Measurements from ENCODE around the gene ME1.

Gene ME1

DNA sequence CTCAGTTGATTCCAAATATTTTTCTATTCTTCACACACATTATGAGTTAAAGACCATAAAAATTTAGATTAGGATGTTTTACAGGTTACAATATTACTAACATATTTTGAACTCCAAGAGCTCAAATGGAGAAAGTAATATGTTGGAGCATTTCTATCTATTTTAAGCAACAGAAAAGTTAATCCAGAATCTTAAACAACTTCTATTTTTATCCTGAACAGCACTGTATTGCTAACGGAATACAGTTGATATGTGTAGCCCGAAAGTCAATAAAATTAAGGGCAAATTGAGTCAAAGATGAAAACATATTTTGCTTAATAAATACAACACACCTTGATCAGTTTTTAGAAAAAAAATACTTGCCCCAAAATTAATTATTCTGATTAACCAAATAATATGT lies 97.4 kb downstream of the ME1 start:
- Histone ChIP-seq H3K36me3 (ENCODE audit: insufficient read depth, low read length) (no peaks in the 10 kb centered on the region), H3K4me3 (ENCODE audit: low read length, poor library complexity, severe bottlenecking) (no peak overlapping the region)

DNA sequence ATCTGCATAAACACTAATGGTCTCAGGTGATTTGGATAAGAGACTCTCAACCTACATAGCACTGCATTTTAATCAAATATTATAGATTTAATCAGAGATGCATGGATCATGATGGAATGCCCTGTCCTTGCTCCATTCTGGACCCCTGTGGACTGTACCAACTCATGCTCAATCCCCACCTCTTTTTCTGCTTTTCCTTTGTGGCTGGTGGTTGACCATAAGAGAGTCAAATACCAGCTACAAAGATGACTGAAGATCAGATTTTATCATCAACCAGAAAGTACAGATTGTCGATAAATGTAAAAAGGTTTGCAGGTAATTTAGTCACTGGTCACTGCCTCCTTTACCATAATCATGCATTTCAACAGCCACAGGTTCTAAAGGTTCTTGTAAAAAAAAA lies 116.2 kb downstream of the ME1 start:
- no peak overlapping the region for H3K4me3 ChIP-seq (ENCODE audit: low read length, poor library complexity, severe bottlenecking)
- H3K4me1 ChIP-seq (ENCODE audit: insufficient read depth, low read length, poor library complexity, severe bottlenecking), result no peaks in the 10 kb centered on the region
- H4K20me1 ChIP-seq (ENCODE audit: insufficient read depth, low read length, poor library complexity, severe bottlenecking), result no peaks in the 10 kb centered on the region
- H3F3A ChIP-seq (ENCODE audit: low read depth), result no peaks in the 10 kb centered on the region
- no peak for TF ChIP-seq EZH2phosphoT487 (IDR thresholded peaks at IDR 0.05; ENCODE audit: borderline replicate concordance)
- TF ChIP-seq, protein P1, sequence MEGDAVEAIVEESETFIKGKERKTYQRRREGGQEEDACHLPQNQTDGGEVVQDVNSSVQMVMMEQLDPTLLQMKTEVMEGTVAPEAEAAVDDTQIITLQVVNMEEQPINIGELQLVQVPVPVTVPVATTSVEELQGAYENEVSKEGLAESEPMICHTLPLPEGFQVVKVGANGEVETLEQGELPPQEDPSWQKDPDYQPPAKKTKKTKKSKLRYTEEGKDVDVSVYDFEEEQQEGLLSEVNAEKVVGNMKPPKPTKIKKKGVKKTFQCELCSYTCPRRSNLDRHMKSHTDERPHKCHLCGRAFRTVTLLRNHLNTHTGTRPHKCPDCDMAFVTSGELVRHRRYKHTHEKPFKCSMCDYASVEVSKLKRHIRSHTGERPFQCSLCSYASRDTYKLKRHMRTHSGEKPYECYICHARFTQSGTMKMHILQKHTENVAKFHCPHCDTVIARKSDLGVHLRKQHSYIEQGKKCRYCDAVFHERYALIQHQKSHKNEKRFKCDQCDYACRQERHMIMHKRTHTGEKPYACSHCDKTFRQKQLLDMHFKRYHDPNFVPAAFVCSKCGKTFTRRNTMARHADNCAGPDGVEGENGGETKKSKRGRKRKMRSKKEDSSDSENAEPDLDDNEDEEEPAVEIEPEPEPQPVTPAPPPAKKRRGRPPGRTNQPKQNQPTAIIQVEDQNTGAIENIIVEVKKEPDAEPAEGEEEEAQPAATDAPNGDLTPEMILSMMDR (conservative IDR thresholded peaks at IDR 0.05; ENCODE audit: low read length), result no peak
- no peak overlapping the region for H2AFZ ChIP-seq (ENCODE audit: low read length)
- no peak overlapping the region for H3K9ac ChIP-seq (ENCODE audit: low read depth, low read length, poor library complexity, severe bottlenecking)
- H3K79me2 ChIP-seq (ENCODE audit: insufficient read depth, low read length), result no peaks in the 10 kb centered on the region
- H3K9me3 ChIP-seq (ENCODE audit: insufficient read depth, low read depth, low read length), result no peaks in the 10 kb centered on the region
- no peaks in the 10 kb centered on the region for H3K36me3 ChIP-seq (ENCODE audit: insufficient read depth, low read length)
- no peak overlapping the region for H3K4me2 ChIP-seq (ENCODE audit: low read depth, low read length, poor library complexity, severe bottlenecking)
- H3K27me3 ChIP-seq (ENCODE audit: insufficient read depth, low read length, poor library complexity, severe bottlenecking), result no peaks in the 10 kb centered on the region
- H3K9me2 ChIP-seq (replicated peaks; ENCODE audit: low read depth, low read length), result no peaks in the 10 kb centered on the region

More for the DNA sequence above, 97.4 kb downstream of the ME1 start:
- Histone ChIP-seq H3K9me2 (replicated peaks; ENCODE audit: low read depth, low read length) (no peaks in the 10 kb centered on the region), H3K79me2 (ENCODE audit: insufficient read depth, low read length) (no peaks in the 10 kb centered on the region), H2AFZ (ENCODE audit: low read length) (no peak overlapping the region), H3K9ac (ENCODE audit: low read depth, low read length, poor library complexity, severe bottlenecking) (no peak overlapping the region), H3K4me2 (ENCODE audit: low read depth, low read length, poor library complexity, severe bottlenecking) (no peak overlapping the region), H3K4me1 (ENCODE audit: insufficient read depth, low read length, poor library complexity, severe bottlenecking) (no peaks in the 10 kb centered on the region), H3K27me3 (ENCODE audit: insufficient read depth, low read length, poor library complexity, severe bottlenecking) (no peaks in the 10 kb centered on the region), H3F3A (ENCODE audit: low read depth) (no peaks in the 10 kb centered on the region), H3K9me3 (ENCODE audit: insufficient read depth, low read depth, low read length) (no peaks in the 10 kb centered on the region), H4K20me1 (ENCODE audit: insufficient read depth, low read length, poor library complexity, severe bottlenecking) (no peaks in the 10 kb centered on the region)
- TF ChIP-seq, protein P1 (conservative IDR thresholded peaks at IDR 0.05; ENCODE audit: low read length), result no peak
- TF ChIP-seq EZH2phosphoT487 (IDR thresholded peaks at IDR 0.05; ENCODE audit: borderline replicate concordance), result no peak

DNA sequence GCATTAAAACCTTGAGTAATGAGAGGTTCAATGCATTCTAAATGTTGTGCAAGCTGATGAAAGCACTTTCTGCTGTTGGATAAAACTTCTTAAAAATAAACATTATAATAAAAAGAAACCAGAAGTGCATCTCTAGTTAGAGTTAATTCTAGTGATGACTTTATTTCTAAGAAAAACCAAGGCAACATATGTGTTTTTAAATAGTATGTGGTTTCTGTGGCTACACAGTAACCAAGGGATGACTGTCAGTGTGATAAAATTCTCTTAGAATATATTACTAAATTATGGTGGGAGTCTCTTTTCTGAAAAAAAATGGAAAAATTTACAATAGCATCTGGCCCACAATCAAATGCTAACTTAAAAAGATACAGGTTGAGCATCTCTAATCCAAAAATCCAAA lies 117.0 kb downstream of the ME1 start:
- Histone ChIP-seq H3K4me2 (ENCODE audit: low read depth, low read length, poor library complexity, severe bottlenecking) (no peak overlapping the region), H3K4me3 (ENCODE audit: low read length, poor library complexity, severe bottlenecking) (no peak overlapping the region), H3F3A (ENCODE audit: low read depth) (no peaks in the 10 kb centered on the region), H3K27me3 (ENCODE audit: insufficient read depth, low read length, poor library complexity, severe bottlenecking) (no peaks in the 10 kb centered on the region), H3K36me3 (ENCODE audit: insufficient read depth, low read length) (no peaks in the 10 kb centered on the region), H2AFZ (ENCODE audit: low read length) (no peak overlapping the region), H3K9me2 (replicated peaks; ENCODE audit: low read depth, low read length) (no peaks in the 10 kb centered on the region), H3K9me3 (ENCODE audit: insufficient read depth, low read depth, low read length) (no peaks in the 10 kb centered on the region), H3K4me1 (ENCODE audit: insufficient read depth, low read length, poor library complexity, severe bottlenecking) (no peaks in the 10 kb centered on the region), H4K20me1 (ENCODE audit: insufficient read depth, low read length, poor library complexity, severe bottlenecking) (no peaks in the 10 kb centered on the region), H3K9ac (ENCODE audit: low read depth, low read length, poor library complexity, severe bottlenecking) (no peak overlapping the region), H3K79me2 (ENCODE audit: insufficient read depth, low read length) (no peaks in the 10 kb centered on the region)
- TF ChIP-seq, protein P1 (conservative IDR thresholded peaks at IDR 0.05; ENCODE audit: low read length), result no peak
- TF ChIP-seq EZH2phosphoT487 (IDR thresholded peaks at IDR 0.05; ENCODE audit: borderline replicate concordance), result no peak
